Nasal cavity respiratory epithelium epithelial cell of viscerocranial mucosa (primary cell): Measurements from ENCODE around the gene UROC1. TPM values are rescaled to one million over a fixed set of nuclear protein-coding genes. Genes with fewer than 3 reads are reported as not detected.

Source experiments
- total RNA-seq: library from RNA; depleted of rRNA; stranded (reverse); fragments of >200 nt; gene quantifications from 2 replicates; pipeline ENCODE4 v1.2.3, GENCODE V29; 2014

The UROC1 gene
- total RNA-seq = not detected in 2 replicates

DNA sequence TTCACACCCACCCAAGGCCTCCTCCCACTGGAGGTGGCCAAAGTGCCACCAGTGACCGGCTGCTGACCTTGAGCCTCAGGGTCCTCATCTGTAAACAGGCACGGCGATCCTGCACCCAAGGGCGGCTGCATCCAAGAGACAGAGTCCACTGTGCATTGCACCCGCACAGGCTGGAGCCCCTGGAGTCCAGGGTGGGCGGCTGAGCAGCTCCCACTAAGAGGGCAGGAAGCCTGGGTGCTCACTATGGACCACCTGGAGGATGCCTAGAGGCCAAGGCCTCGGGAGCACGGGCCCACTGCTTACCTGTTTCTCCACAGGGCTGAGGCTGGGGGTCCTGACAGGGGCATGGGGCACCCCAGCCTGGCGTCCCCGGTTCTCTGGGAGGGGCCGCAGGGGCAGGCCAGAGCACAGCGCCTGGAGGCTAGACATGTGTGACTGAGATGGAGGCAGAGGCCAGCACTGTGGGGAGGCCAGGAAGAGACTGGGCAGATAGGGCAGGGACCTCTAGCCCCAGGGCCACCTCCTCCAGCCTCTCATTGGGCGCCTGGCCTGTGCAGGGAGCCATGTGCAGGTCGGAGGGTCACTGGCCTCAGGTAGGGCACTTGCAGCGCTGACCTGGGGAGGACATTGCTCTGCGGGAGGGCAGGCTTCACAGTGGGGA, at the start of gene UROC1:
Gene UROC1 (minus strand): TSS at position 483 of the 661 bp plus-strand sequence. CDS start 54 bp downstream, at position 429.

GRCh38 chr3:126558336-126559071, 40.9 kb upstream of the UROC1 start, which contains the start of gene C3orf22:
TSS of gene C3orf22 (minus strand) at chr3:126558932. CDS start at chr3:126553390, 5,542 bp downstream.

GRCh38 chr3:126523745-126524428, 6.3 kb upstream of the UROC1 start, which contains the start of gene CHST13:
TSS of gene CHST13 (plus strand) at chr3:126524155. CDS start at chr3:126524333, 178 bp downstream.

GRCh38 chr3:126475413-126476114, 42.0 kb downstream of the UROC1 start, which contains the start of gene ZXDC:
TSS of gene ZXDC (minus strand) at chr3:126475891. CDS start at chr3:126475865, 26 bp downstream.

Other genes with a start within 250 kb of the UROC1 start
- 0.57 and 3.4 TPM in 2 replicates for gene KLF15, start 160.4 kb downstream of the UROC1 start, total RNA-seq
- gene CFAP100, start 122.9 kb downstream of the UROC1 start, total RNA-seq = not detected in 2 replicates
- 25.3 and 36.1 TPM in 2 replicates for gene ZXDC, start 41.9 kb downstream of the UROC1 start, total RNA-seq
- not detected in 2 replicates for gene CHST13, start 6.4 kb upstream of the UROC1 start, total RNA-seq
- gene C3orf22, start 41.2 kb upstream of the UROC1 start, total RNA-seq = not detected in 2 replicates
- 7.5 and 9.5 TPM in 2 replicates for gene TXNRD3, start 137.4 kb upstream of the UROC1 start, total RNA-seq
- 15.9 and 20.5 TPM in 2 replicates for gene CHCHD6, start 186.5 kb upstream of the UROC1 start, total RNA-seq